Measurements from ENCODE around the gene TMEM74B.

TMEM74B gene

GRCh38 chr20:1210501-1210900 is 25.7 kb upstream of the TMEM74B start:
- ChIA-PET CTCF (no interaction called here), POLR2A (no interaction called here)
- TF ChIP-seq ZNF384 (IDR thresholded peaks at IDR 0.05) (no peak), FOXM1 (IDR thresholded peaks at IDR 0.05; ENCODE audit: borderline replicate concordance) (no peak), ARNT (IDR thresholded peaks at IDR 0.05) (no peak), FOXK2 (IDR thresholded peaks at IDR 0.05) (no peak), L3MBTL2 (conservative IDR thresholded peaks at IDR 0.05) (no peak), LEF1 (IDR thresholded peaks at IDR 0.05; ENCODE audit: borderline replicate concordance) (no peak)
- DNase-seq (ENCODE audit: extremely low spot score), result no peak

GRCh38 chr20:1209447-1210387 is 24.9 kb upstream of the TMEM74B start:
- ChIA-PET POLR2A (no interaction called here), CTCF (interaction anchor here (1.1 kb wide), 1 partner anchor 17 kb away, joined by 3 read pairs; the partner anchor contains the start of gene RAD21L1)
- no peak for TF ChIP-seq BHLHE40 (IDR thresholded peaks at IDR 0.05; ENCODE audit: borderline replicate concordance)
- no peak for DNase-seq (ENCODE audit: extremely low spot score)

- POLR2A ChIA-PET, result no interaction called here
- no peak for DNase-seq (ENCODE audit: extremely low spot score)
- TF ChIP-seq SUZ12 (IDR thresholded peaks at IDR 0.05), result no peak
- TF ChIP-seq FOXK2 (IDR thresholded peaks at IDR 0.05), result no peak
- TF ChIP-seq L3MBTL2 (conservative IDR thresholded peaks at IDR 0.05), result no peak
- TF ChIP-seq LEF1 (IDR thresholded peaks at IDR 0.05; ENCODE audit: borderline replicate concordance), result no peak
- TF ChIP-seq PKNOX1 (IDR thresholded peaks at IDR 0.05), result no peak
- TF ChIP-seq ZNF384 (IDR thresholded peaks at IDR 0.05), result no peak
- no peak for TF ChIP-seq NFRKB (IDR thresholded peaks at IDR 0.05)
- no peak for TF ChIP-seq CTBP1 (IDR thresholded peaks at IDR 0.05; ENCODE audit: borderline replicate concordance)
- no peak for TF ChIP-seq ARNT (IDR thresholded peaks at IDR 0.05)
- no peak for TF ChIP-seq BHLHE40 (IDR thresholded peaks at IDR 0.05; ENCODE audit: borderline replicate concordance)
- TF ChIP-seq SP1 (IDR thresholded peaks at IDR 0.05), result no peak
- TF ChIP-seq FOXM1 (IDR thresholded peaks at IDR 0.05; ENCODE audit: borderline replicate concordance), result no peak
- no peak for TF ChIP-seq FOXA1 (IDR thresholded peaks at IDR 0.05)
- TF ChIP-seq TARDBP (IDR thresholded peaks at IDR 0.05), result no peak
- TF ChIP-seq HDGF (IDR thresholded peaks at IDR 0.05; ENCODE audit: borderline replicate concordance), result no peak
- TF ChIP-seq ELF4 (IDR thresholded peaks at IDR 0.05), result no peak
- CTCF ChIA-PET, result no interaction called here
These were observed 22.6 kb upstream of the TMEM74B start for GRCh38 chr20:1207293-1207878.

- ChIA-PET POLR2A (no interaction called here), CTCF (no interaction called here)
- no peak for TF ChIP-seq ELF4 (IDR thresholded peaks at IDR 0.05)
- no peak for TF ChIP-seq L3MBTL2 (conservative IDR thresholded peaks at IDR 0.05)
- no peak for TF ChIP-seq CTBP1 (IDR thresholded peaks at IDR 0.05; ENCODE audit: borderline replicate concordance)
- no peak for TF ChIP-seq NFRKB (IDR thresholded peaks at IDR 0.05)
- TF ChIP-seq FOXM1 (IDR thresholded peaks at IDR 0.05; ENCODE audit: borderline replicate concordance), result no peak
- TF ChIP-seq PKNOX1 (IDR thresholded peaks at IDR 0.05), result no peak
- no peak for TF ChIP-seq TARDBP (IDR thresholded peaks at IDR 0.05)
- no peak for TF ChIP-seq FOXK2 (IDR thresholded peaks at IDR 0.05)
- TF ChIP-seq LEF1 (IDR thresholded peaks at IDR 0.05; ENCODE audit: borderline replicate concordance), result no peak
- no peak for TF ChIP-seq BHLHE40 (IDR thresholded peaks at IDR 0.05; ENCODE audit: borderline replicate concordance)
- TF ChIP-seq ARNT (IDR thresholded peaks at IDR 0.05), result no peak
- DNase-seq (ENCODE audit: extremely low spot score), result no peak
These were observed 21.8 kb upstream of the TMEM74B start for GRCh38 chr20:1206366-1207148.

- no peak for DNase-seq (ENCODE audit: extremely low spot score)
- ChIA-PET POLR2A (no interaction called here), CTCF (no interaction called here)
- TF ChIP-seq PKNOX1 (IDR thresholded peaks at IDR 0.05), result no peak
- TF ChIP-seq ARNT (IDR thresholded peaks at IDR 0.05), result no peak
- no peak for TF ChIP-seq CTBP1 (IDR thresholded peaks at IDR 0.05; ENCODE audit: borderline replicate concordance)
- TF ChIP-seq TARDBP (IDR thresholded peaks at IDR 0.05), result no peak
- no peak for TF ChIP-seq ELF4 (IDR thresholded peaks at IDR 0.05)
- no peak for TF ChIP-seq ZNF384 (IDR thresholded peaks at IDR 0.05)
- no peak for TF ChIP-seq SUZ12 (IDR thresholded peaks at IDR 0.05)
- TF ChIP-seq FOXK2 (IDR thresholded peaks at IDR 0.05), result no peak
- no peak for TF ChIP-seq LEF1 (IDR thresholded peaks at IDR 0.05; ENCODE audit: borderline replicate concordance)
- TF ChIP-seq HDGF (IDR thresholded peaks at IDR 0.05; ENCODE audit: borderline replicate concordance), result no peak
- TF ChIP-seq NFRKB (IDR thresholded peaks at IDR 0.05), result no peak
- no peak for TF ChIP-seq SP1 (IDR thresholded peaks at IDR 0.05)
- no peak for TF ChIP-seq FOXM1 (IDR thresholded peaks at IDR 0.05; ENCODE audit: borderline replicate concordance)
- TF ChIP-seq FOXA1 (IDR thresholded peaks at IDR 0.05), result no peak
- no peak for TF ChIP-seq BHLHE40 (IDR thresholded peaks at IDR 0.05; ENCODE audit: borderline replicate concordance)
- TF ChIP-seq L3MBTL2 (conservative IDR thresholded peaks at IDR 0.05), result no peak
These were observed 21.0 kb upstream of the TMEM74B start for GRCh38 chr20:1205802-1206201.
